Activated CD4-positive, alpha-beta T cell treated with anti-CD3 and anti-CD28 coated beads, Interleukin-2, Interleukin-6, amounts not matched to agents 100 ng/mL and 50 ng/mL, durations not matched to agents 16 hours and 8 hours (primary cell): ENCODE measurements around the gene LRRIQ1.
A peak's percentile ranks its signal among the peaks of the same experiment; 100 is the strongest.
"Not testable (repeated sequence)": the region's sequence is repeated elsewhere in the genome, so short reads cannot be mapped to it uniquely, and the experiment has no call there.

Experiments used
- DNase-seq: peaks from one replicate; pipeline ENCODE4 v3.0.0-alpha.2; 2020

The LRRIQ1 gene, protein sequence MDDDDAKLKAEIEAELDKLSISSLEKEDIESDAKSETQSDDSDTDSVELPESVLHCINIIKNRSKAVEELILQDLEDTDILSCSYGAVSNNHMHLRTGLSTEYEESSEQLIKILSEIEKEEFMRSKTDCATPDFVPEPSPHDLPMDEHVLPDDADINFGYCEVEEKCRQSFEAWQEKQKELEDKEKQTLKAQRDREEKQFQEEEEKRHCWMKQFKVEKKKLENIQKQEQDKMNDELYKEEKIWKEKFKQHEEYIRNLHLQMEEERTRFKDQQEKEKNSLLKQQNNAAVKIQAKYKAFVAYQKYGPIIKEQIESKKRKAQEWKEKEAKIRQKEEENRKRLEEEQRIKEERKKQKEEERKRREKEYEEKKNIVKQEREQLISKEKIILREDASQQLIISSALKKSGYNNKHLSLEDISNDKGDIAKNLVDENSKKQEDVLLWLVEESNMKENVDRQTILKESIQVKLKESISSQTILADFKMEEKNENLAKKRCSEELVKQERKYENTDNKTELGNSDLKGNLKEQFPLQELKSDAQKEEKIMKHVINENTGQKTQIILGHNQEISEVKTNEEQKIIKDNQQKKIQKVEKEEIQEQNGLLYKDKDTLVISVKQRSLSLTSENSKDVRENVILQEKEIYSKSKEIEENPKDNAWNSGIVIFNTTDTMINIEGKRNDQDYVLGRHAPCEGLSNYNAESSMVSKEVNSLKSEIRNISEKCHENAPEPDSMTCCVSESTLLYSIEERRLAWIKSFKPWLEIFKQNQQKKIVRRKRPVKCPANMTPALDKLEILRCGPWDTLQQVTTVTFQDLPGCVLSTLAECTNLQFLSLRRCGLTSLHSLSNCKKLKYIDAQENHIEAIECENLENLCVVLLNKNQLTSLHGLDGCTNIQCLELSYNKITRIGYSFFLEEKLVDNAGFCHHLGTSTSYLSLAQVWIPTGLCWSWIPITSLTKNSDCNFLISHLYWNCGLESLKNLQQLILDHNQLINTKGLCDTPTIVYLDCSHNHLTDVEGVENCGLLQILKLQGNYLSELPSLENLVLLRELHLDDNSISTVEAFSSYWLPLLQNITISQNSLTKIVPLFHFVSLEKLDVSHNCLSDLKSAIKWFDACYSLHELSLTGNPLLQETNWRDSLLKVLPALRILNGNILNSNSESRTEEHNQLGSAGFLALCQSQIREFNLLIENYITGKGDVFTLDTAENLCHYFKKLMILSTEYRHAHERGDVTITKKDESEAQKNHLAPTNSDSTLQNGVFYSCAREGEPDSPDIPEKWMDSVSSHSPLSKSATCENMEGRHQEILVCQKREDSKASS (N-terminal part only)

DNA sequence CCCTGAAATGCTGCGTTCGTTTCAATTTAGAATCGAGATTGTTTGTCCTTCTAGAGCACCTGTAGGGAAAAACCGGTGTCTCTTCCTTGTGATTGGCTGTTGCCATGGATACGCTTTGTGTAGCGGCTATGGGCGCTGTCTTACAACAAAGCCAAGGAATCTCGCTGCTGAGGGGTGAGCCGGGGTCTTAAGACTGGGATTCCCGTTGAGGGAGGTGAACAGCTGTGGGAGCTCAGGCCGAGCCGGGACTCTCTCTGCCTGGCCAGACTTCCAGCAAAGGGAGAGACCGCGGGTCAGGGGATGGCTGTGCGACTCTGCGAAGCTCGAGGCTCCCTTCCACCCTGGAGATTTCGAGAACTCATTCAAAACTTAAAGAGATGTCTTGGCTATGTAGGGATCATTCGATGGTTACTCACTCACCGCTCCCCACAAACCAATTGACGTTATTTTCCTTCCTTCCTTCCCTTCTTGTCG, at the start of gene LRRIQ1, which contains the start of gene TSPAN19:
Gene LRRIQ1 (plus strand): TSS at position 118 of the 474 bp plus-strand sequence. CDS start 1,826 bp downstream, outside the sequence.
Gene TSPAN19 (minus strand): TSS at position 44 of the 474 bp plus-strand sequence. CDS start 6,331 bp downstream, outside the sequence.
- DNase-seq, result peak; percentile 68

DNA sequence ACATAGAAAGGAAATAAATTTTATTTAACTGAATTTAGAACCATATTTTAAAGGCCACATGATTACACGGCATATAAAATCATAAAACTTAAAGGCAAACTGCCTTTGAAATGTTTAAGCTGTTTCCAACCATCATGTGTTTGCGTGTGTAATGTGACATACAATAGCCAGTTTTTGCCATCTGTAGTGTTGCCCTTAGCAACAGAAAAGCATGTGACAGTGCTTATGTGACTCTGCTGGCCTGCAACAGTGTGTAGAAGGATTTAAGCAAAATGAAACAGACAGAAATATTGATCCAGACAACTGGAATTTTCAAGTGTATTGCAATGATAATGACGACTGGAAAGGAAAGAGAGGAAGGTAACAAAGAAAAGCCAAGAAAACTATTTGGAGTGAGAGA, 49.6 kb upstream of the LRRIQ1 start:
- DNase-seq, result no peak

DNA sequence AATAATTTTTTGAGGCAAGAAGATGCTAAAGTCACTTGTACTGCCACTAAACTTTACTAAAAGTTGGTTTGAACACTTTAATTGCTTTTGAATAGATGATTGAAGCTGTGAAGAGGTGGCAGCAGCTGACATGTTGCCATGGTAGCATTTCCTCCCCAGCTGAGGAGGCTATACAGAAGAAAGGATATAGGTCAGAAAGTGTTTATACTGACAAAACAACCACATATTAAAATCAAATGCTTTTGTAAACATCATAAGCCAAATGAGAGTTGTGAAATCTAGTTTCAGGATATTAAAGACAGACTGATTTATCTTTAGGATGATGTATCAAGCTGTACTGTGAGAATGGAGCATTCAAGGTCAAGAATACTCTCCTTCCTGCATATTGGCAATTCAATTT, 41.7 kb upstream of the LRRIQ1 start:
- DNase-seq, result no peak

DNA sequence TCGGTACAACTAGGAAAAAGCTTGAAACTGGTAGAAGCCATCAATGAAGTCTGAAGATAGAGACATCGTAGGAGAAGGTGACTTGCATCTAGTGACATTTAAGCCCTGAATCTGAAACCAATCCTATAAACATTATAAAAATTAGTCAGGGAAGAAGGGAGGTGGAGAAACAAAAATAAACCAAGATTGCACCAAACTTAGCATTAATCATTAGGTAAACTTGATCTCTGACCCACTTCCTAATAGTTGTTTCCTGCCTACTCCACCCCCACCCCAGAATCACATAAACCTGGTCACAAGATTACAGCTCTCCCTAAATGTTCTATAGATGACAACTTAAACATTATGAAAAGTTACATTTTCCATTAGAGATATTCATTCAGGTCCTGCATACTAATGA, 40.5 kb upstream of the LRRIQ1 start:
- DNase-seq, result no peak

DNA sequence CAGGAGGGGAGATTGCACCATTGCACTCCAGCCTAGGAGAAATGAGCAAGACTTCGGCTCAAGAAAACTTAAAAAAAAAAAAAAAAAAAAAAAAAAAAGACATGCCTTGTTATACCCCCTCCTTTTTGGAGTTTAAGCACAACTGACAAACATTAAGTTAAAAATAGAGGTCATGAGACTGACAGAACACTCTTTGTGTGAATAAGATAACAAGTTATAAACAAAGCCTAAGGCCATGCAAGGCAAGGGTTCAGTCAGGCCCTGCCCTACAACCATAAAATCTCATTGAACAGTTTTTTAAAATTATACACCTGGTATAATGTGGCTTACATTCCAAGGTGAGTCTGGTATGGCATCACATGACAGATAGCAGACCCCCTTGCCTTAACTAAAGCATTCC, 39.4 kb upstream of the LRRIQ1 start:
- no peak for DNase-seq

DNA sequence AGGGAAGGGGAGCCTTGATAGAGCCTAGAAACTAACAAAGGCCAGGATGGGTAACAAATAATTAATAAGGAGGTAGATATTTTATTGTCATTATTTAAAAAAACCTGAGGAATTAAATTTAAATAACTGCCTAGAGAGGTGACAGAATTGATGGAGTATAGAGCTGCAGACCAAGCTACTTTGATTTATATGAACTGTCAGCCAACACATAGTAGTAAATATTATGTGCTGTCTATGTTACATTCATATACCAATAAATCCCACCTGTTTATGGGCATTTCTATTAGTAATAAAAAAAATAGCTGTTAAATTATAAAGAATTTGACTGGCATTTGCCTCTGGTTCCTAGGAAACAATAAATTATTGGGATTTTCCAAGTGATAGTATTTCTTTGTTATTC, 37.8 kb upstream of the LRRIQ1 start:
- DNase-seq, result no peak

DNA sequence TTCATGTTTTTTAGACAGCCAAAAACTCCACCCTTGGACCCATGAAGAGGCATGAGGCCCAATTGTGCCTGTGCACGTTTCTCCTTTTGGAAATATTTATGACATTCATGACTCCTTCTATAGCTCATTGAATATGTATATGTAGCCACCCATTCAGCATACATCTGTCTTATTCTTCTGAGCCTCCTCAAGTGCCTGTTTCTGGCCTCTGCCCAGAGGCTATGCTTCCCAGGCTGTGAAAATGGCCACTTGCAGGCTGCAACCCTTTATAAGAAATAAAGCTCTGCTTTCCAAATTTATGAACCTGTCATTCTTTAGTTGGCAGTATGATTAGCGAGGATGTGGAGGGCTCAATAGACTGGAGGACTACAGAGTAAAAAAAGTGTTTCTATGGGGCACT, 35.4 kb upstream of the LRRIQ1 start:
- no peak for DNase-seq

DNA sequence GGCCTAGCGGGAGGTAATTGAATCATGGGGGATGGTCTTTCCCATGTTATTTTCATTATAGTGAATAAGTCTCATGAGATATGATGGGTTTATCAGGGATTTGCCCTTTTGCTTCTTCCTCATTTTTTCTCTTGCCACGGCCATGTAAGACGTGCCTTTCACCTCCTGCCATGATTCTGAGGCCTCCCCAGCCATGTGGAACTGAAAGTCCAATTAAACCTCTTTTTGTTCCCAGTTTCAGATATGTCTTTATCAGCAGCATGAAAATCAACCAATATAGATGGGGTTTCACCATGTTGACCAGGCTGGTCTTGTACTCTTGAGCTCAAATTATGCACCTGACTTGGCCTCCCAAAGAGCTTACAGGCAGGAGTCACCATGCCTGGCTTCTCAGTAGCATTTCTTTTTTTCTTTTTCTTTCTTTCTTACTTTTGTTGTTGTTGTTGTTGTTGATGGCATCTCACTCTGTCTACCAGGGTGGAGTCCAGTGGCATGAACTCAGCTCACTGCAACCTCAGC, 33.3 kb upstream of the LRRIQ1 start:
- DNase-seq, result no peak

DNA sequence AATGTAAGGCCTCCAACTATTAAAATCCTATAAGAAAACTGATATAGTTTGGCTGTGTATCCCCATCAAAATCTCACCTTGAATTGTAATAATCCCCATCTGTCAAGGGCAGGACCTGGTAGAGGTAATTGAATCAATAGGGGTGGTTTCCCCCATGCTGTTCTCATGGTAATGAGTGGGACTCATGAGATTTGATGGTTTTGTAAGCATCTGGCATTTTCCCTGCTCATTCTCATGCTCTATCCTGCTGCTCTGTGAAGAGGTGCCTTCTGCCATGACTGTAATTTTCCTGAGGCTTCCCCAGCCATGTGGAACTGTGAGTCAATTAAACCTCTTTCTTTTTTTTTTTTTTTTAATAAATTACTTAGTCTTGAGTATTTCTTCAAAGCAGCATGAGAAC, 31.9 kb upstream of the LRRIQ1 start:
- DNase-seq, result no peak

DNA sequence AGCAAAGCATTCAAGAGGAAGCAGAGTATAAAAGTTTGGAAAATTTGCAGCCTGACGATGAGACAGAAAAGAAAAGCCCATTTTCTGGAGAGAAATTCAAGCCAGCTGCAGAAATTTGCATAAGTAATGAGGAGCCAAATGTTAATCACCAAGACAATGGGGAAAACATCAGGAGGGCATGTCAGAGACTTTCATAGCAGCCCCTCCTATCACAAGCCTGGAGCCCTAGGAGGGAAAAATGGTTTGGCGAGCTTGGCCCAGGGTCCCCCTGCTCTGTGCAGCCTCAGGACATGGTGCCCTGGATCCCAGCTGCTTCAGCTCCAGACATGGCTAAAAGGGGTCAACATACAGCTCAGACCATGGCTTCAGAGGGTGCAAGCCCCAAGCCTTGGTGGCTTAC, 31.1 kb upstream of the LRRIQ1 start:
- not testable (repeated sequence) for DNase-seq

DNA sequence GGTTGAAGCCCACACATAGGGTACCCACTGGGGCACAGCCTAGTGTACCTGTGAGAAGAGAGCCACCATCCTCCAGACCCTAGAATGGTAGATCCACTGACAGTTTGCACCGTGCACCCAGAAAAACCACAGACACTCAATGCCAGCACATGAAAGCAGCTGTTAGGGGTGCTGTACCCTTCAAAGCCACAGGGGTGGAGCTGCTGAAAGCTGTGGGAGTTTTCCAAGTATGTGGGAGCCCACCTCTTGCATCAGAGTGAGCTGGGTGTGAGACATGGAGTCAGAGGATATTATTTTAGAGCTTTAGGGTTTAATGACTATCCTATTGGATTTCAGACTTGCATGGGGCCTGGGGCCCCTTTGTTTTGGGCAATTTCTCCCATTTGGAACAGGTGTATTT, 30.5 kb upstream of the LRRIQ1 start:
- DNase-seq, result no peak

DNA sequence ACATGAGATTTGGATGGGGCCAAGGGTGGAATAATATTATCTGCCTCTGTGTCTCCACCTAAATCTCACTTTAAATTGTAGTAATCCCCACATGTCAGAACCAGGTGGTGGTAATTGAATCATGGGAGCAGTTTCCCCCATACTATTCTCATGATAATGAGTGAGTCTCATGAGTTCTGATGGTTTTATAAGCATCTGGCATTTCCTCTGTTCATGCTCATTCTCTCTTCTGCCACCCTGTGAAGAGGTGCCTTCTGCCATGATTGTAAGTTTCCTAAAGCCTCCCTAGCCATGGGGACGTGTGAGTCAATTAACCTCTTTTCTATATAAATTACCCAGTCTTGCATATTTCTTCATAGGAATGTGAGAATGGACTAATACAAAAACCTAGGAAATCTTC, 29.9 kb upstream of the LRRIQ1 start:
- no peak for DNase-seq

DNA sequence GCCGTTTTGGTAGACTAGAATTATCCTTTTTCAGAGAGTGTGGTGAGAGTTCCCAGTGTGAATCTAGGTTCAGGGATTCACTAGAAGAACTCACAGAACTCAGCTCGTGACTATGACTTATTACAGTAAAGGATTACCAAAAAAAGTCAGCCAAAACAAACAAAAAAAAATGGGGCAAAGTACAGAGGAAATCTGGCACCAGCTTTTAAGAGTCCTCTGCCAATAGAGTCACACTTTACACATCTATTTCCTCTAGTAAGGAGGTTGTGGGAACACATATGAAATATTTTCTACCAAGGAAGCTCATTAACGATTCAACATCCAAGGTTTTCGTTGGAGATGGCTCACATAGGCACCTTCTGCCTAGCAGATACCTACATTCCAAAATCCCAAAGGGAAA, 28.3 kb upstream of the LRRIQ1 start:
- no peak for DNase-seq

DNA sequence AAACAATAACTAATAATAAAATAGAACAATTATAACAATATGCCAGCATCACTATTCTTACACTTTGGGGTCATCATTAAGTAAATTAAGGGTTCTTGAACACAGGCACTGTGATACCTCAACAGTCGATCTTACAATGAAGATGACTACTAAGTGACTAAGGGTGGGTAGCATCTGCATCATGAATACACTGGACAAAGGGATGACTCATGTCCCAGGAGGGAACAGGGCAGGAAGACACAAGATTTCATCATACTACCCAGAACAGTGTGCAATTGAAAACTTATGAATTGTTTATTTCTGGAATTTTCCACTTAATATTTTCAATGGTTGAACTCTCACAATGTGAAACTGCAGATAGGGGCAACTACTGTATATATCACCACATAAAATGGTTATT, 19.7 kb upstream of the LRRIQ1 start:
- no peak for DNase-seq

DNA sequence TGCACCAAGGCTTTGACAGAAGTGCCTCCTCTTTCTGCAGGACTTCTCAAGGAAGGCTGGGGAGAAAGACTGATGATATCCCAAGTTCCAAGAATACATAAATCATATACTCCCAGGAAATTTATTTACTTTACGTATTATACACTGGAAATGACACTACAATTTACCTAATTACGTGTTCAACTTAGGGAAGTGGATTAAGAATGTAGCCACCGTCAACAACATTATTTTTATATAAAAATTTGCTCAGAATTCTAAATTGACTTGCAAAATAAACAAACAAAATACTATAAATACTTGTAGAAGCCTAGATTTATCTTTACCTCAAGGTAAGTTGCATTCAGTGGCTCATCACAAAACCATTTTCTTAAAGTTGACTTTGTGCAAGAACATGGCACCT, 19.0 kb upstream of the LRRIQ1 start:
- no peak for DNase-seq

DNA sequence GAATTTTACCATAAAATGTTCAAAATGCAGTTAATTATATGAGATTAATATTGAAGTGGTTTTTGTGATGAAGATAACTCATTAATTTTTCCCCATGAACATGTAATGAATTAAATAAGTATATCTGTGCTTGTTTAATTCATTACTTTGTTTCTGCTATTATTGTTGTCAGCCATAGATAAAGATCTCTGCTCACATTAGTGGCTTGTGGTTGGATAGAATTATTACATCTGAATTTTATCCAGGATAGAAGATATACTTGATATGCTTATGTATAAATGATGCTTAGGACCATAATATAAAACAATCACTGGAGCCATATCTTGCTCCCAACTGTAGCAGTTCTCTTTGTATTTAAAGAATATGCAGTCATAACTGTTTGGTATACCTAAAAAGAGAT, 18.5 kb upstream of the LRRIQ1 start:
- DNase-seq, result no peak

DNA sequence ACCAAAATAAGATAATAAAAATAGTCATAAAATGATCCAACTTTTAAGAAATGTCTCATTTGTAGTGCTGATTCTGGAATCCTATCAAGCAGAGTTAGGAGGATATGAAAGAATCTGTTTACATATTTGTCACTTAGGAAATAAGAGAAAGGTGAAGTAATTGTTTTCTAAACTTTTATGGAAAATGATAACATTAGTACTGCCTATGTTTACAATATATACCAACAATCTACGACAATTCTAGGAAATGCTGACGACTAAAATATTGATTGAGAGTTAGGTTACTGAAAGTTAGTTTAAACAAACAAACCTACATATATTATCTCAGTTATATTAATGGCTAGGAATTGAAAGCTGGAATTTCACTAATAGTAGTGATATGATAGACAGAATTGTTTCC, 18.1 kb upstream of the LRRIQ1 start:
- DNase-seq, result no peak

DNA sequence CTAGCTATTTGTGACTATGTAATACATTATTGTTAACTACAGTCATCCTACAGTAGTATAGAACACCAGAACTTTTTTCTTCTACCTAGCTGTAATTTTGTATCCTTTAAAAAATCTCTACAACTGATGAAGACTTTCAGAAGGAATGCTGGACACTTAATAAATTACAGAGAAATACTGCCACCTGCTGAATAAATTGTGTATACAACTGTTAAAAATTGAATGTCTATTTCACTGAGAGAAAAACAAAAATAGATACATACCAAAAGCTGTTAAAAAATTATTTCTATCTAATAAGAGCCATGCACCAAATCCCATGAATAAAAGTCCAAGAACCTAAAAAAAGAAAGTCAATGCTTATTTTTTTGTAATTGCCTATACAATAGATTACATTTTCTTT, 6.7 kb upstream of the LRRIQ1 start:
- peak; percentile 14 for DNase-seq

DNA sequence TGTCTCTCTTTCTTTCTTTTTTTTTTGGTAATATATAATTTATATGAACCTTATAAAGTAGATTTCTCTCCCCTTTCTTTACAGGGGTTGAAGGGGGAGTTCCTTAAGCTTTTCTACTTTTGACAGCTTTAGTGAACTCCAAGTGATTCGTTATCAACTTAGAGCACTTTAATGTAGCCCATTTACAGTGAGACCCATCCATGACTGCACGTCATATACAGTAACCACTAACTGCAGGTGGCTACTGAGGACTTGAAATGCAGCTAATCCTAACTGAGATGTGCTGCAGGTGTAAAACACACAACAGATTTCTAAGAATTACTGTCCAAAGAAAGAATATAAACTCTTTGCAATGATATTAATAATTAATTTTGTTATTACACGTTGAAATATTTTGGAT, 582 bp downstream of the LRRIQ1 start:
- no peak for DNase-seq

DNA sequence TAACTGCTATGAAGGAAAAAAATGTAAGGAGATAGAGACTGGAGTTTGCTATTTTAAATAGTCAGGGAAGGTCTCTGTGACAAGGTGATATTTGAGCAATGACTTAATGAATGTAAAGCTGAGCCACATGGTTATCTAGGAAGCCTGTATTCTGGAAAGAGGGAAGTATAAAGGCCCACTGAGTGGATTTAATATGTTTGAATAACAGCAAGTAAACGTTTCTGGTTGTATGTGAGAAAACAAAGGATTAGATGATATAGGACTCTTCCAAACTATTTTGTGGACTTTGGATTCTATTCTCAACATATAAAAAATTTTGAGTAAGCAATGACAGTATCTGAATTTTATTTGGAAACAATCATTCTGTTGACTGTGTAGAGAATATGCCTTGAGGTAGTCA, 5.2 kb downstream of the LRRIQ1 start:
- DNase-seq, result no peak

DNA sequence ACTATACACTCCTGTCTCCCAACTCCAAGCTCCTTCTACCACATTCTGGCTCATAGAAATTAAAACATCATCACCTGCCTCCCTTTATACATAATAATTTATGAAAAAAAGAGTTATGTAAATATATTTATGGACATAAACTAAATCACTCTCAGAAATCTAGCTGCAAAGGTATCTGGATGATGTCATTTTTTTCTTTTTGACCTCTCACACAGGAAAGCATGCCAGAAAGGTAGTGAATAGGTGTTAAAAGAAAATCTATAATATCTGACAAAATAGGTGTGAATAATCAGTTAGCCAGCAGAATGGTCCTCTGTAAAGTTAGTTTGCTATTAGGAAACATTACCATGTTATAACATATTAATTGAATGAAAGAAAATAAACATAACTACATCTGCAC, 7.7 kb downstream of the LRRIQ1 start:
- DNase-seq, result no peak

DNA sequence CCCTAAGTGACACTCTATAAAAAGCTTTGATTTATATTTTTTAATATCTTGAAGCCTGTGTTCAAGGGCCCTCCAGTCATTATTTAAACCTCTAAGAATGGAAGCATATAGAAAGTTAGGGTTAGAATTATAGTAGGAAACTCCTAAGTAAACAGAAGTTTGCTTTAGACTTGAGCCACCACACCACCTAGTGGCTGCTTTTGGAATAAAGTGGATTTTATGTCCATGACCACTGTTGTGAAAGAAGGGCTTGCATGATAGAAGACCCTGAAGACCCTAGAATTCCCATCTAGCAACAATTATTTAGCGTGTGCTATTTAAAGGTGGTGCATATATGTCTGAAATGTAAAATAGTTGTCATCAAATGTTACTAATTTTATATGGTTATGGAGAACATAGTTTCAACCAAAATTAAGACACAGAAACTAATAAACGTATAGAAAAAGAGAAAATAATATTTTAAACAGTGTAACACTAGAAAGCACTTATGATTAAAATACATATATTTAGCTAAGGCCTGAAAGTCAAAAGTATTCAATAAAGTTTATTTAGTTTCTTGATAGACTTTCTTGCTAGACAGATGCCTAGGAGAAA, 21.3 kb downstream of the LRRIQ1 start:
- peak; percentile 50 for DNase-seq
